Left ventricle myocardium inferior (tissue), 1 donor: ENCODE results near the gene PLCB2. TPM values are rescaled to one million over a fixed set of nuclear protein-coding genes. Genes with fewer than 3 reads are reported as not detected.

Experiments
- DNase-seq: peaks from one replicate; pipeline ENCODE4 v3.0.0-alpha.2; 2020
- H3K27ac ChIP-seq: fragments of 200-600 bp; replicated peaks from 2 replicates; pipeline ENCODE4 v1.8.0; 2021
- H3K27me3 ChIP-seq: fragments of 200-600 bp; 2 replicates; pipeline ENCODE4 v1.8.0; 2021; ENCODE audit warnings: low read depth
- H3K36me3 ChIP-seq: fragments of 200-600 bp; 2 replicates; pipeline ENCODE4 v1.8.0; 2021
- H3K4me1 ChIP-seq: fragments of 200-600 bp; 2 replicates; pipeline ENCODE4 v1.8.0; 2021
- H3K4me3 ChIP-seq: fragments of 200-600 bp; 2 replicates; pipeline ENCODE4 v1.8.0; 2021; ENCODE audit warnings: mild to moderate bottlenecking, moderate library complexity
- H3K9me3 ChIP-seq: fragments of 200-600 bp; replicated peaks from 2 replicates; pipeline ENCODE4 v1.8.0; 2021
- CTCF ChIP-seq: fragments of 200-600 bp; IDR thresholded peaks from 2 replicates; pipeline ENCODE4 v1.8.0; 2021; ENCODE audit warnings: antibody characterized with exemption, mild to moderate bottlenecking, borderline replicate concordance
- intact Hi-C: fragments of 100-400 bp; cut with micrococcal nuclease; formaldehyde crosslinking; loops from one replicate; pipeline ENCODE4 v1.11.0; 2022
- total RNA-seq: library from RNA; stranded (reverse); fragmentation: NEBNext Ultra II Directional; extraction: Animal tissue kit (Norgen Biotek cat#: 25700); gene quantifications from one replicate; pipeline ENCODE4 v1.2.1, GENCODE V29; 2021
- donor health status: DM: no; HTN: yes; CAD: no; lungs with severe emphysema.

The PLCB2 gene
- total RNA-seq, 1 donor from 2014 or later = 8.5 TPM

- no peak for TF ChIP-seq CTCF
- peak overlapping the region; percentile 45 for H3K4me3 ChIP-seq
Observed at GRCh38 chr15:40306908-40307307, 827 bp downstream of the PLCB2 start.

GRCh38 chr15:40306371-40306770, 1.4 kb downstream of the PLCB2 start:
- TF ChIP-seq CTCF = no peak

More at GRCh38 chr15:40306908-40307307, 827 bp downstream of the PLCB2 start:
- H3K9me3 ChIP-seq = no peaks in the 10 kb centered on the region
- H3K27me3 ChIP-seq = peaks cover 12% of the 10 kb centered on the region
- H3K27ac ChIP-seq = peak overlapping the region; percentile 27
- DNase-seq = no peak
- intact Hi-C loops = no loop called here
- peaks cover 13% of the 10 kb centered on the region for H3K4me1 ChIP-seq
- H3K36me3 ChIP-seq = no peaks in the 10 kb centered on the region

GRCh38 chr15:40305281-40305680, 2.5 kb downstream of the PLCB2 start:
- H3K27me3 ChIP-seq = peaks cover 12% of the 10 kb centered on the region
- intact Hi-C loops = no loop called here
- peaks cover 6% of the 10 kb centered on the region for H3K9me3 ChIP-seq
- no peak overlapping the region for H3K27ac ChIP-seq
- TF ChIP-seq CTCF = no peak
- H3K4me1 ChIP-seq = peaks cover 26% of the 10 kb centered on the region
- H3K4me3 ChIP-seq = no peak overlapping the region
- no peaks in the 10 kb centered on the region for H3K36me3 ChIP-seq
- DNase-seq = no peak

More at GRCh38 chr15:40306371-40306770, 1.4 kb downstream of the PLCB2 start:
- Histone ChIP-seq H3K4me3 (peak overlapping the region; percentile 45), H3K9me3 (no peaks in the 10 kb centered on the region), H3K36me3 (no peaks in the 10 kb centered on the region), H3K27ac (no peak overlapping the region), H3K4me1 (peaks cover 18% of the 10 kb centered on the region), H3K27me3 (peaks cover 12% of the 10 kb centered on the region)
- intact Hi-C loops = no loop called here
- DNase-seq = no peak

GRCh38 chr15:40303576-40303975, 4.2 kb downstream of the PLCB2 start:
- DNase-seq = no peak
- H3K27me3 ChIP-seq = peaks cover 7% of the 10 kb centered on the region
- TF ChIP-seq CTCF = no peak
- peaks cover 21% of the 10 kb centered on the region for H3K9me3 ChIP-seq
- no peaks in the 10 kb centered on the region for H3K36me3 ChIP-seq
- no peak overlapping the region for H3K4me3 ChIP-seq
- H3K4me1 ChIP-seq = peaks cover 26% of the 10 kb centered on the region
- H3K27ac ChIP-seq = no peak overlapping the region
- intact Hi-C loops = no loop called here

GRCh38 chr15:40302981-40303380, 4.8 kb downstream of the PLCB2 start:
- intact Hi-C loops = no loop called here
- peaks cover 21% of the 10 kb centered on the region for H3K9me3 ChIP-seq
- no peak for DNase-seq
- H3K27ac ChIP-seq = no peak overlapping the region
- H3K36me3 ChIP-seq = no peaks in the 10 kb centered on the region
- no peak for TF ChIP-seq CTCF
- peaks cover 24% of the 10 kb centered on the region for H3K4me1 ChIP-seq
- no peak overlapping the region for H3K4me3 ChIP-seq
- peaks cover 5% of the 10 kb centered on the region for H3K27me3 ChIP-seq
